HG03108 (cell line): ENCODE results near the gene PRR12.

Experiments used
- ATAC-seq: cut with Tn5 transposase; IDR thresholded peaks from one replicate; pipeline ENCODE4 v1.9.1; 2021; ENCODE audit warnings: moderate library complexity; ENCODE audit not compliant: unreplicated experiment

The PRR12 gene

DNA sequence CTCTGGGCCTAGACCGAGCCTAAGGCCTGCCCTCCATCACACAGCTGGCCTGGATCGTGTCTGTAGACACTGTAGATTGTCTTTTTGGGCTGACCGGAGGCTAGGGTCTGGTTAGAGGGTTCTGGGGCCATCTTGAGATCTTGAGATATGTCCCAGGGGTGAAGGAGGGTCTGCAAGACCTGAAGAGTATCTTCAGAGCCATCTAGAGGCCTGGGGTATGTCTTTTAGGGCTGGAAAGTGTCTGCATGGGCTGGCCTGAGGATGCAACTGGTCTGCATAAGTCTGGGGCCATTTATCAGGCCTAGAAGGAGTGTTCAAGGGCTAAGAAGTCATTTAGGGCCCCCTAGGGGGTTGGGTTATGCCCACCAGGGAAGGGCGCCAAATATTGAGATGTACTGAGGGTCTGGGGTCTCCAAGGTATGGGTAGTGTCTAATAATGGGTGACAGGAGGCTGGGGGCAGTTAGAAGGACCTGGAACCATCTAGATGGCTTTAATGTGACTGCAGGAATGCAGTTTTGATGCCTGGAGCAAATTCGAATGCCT is 51.6 kb downstream of the PRR12 start:
- ATAC-seq: no peak

- no peak for ATAC-seq
These were observed 52.5 kb downstream of the PRR12 start for GRCh38 chr19:49643466-49643865.

DNA sequence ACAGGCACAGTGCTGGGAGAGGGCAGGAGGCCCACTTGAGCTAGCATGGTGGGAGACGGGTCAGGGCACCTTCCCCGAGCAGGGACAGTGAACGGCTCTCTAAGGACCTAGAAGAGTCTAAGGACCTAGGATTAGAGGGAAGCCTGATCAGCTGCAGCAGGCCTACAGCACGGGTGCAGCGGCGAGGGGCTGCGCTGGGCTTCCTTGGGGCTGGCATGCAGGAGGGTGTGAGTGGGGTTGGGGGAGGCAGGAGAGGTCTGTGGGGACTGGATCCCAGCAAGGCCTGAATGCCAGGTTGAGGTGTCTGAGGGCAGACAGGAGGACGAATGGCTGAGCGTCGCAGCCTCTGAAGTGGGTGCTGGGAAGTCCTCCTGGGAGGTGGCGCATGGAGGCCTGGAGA is 54.6 kb downstream of the PRR12 start:
- ATAC-seq: no peak

GRCh38 chr19:49645995-49646394 is 55.0 kb downstream of the PRR12 start:
- ATAC-seq: no peak

DNA sequence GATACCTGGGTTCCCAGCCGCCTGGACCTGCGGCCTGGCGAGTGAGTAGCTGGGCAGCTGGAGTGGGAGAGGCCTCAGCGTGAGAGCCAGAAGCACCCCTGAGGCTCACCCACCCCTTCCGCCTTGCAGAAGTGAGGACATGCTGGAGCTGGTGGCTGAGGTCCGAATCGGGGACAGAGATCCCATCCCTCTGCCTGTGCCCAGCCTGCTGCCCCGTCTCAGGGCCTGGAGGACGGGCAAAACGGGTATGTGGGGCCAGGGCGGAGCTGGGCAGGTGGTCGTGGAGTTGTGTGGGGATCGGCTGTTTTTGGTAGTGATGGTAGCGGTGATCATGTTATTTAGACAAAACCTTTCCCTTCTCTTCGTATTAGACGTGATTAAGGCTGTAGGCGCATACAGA is 55.6 kb downstream of the PRR12 start:
- no peak for ATAC-seq

GRCh38 chr19:49651029-49651819 is 60.2 kb downstream of the PRR12 start:
- ATAC-seq: no peak

DNA sequence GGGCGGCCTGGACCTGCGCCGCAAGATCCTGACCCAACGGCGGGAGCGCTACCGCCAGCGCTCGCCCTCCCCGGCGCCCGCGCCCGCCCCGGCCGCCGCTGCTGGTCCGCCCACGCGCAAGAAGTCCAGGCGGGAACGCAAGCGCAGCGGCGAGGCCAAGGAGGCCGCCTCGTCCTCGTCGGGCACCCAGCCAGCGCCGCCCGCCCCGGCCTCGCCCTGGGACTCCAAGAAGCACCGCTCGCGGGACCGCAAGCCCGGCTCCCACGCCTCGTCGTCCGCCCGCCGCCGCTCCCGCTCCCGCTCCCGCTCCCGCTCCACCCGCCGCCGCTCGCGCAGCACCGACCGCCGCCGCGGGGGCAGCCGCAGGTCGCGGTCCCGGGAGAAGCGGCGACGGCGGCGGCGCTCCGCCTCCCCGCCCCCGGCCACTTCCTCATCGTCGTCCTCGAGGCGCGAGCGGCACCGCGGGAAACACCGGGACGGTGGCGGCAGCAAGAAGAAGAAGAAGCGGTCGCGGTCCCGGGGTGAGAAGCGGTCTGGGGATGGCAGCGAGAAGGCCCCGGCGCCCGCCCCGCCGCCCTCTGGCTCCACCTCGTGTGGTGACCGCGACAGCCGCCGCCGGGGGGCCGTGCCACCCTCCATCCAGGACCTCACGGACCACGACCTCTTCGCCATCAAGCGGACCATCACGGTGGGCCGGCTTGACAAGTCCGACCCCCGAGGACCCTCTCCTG is 61.0 kb downstream of the PRR12 start:
- no peak for ATAC-seq

GRCh38 chr19:49652551-49653465 is 61.8 kb downstream of the PRR12 start:
- ATAC-seq: no peak

DNA sequence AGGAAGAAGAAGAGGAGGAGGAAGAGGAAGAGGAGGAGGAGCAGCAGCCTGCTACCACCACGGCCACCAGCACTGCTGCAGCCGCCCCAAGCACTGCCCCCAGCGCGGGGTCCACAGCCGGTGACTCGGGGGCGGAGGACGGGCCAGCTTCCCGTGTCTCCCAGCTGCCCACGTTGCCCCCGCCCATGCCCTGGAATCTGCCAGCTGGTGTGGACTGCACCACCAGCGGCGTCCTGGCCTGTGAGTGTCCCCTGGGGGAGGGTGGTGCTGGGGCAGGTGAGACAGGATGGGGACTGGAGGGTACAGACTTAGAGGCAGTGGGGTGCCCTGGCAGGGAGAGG is 62.5 kb downstream of the PRR12 start:
- no peak for ATAC-seq

DNA sequence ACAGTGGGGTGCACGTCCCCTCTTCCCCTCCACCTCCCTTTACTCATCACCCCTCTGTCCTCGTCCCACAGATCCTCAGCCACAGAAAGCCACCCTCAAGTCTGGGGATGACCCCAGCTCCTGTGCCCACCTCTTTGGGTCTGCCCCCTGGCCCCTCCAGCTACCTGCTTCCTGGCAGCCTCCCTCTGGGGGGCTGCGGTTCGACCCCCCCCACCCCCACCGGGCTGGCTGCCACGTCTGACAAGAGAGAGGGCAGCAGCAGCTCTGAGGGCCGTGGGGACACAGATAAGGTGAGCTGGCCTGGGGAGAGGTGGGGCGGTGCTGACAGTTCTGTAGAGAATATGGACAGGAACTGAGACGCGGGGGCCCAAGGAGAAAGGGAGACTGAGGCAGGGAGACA is 63.6 kb downstream of the PRR12 start:
- no peak for ATAC-seq

DNA sequence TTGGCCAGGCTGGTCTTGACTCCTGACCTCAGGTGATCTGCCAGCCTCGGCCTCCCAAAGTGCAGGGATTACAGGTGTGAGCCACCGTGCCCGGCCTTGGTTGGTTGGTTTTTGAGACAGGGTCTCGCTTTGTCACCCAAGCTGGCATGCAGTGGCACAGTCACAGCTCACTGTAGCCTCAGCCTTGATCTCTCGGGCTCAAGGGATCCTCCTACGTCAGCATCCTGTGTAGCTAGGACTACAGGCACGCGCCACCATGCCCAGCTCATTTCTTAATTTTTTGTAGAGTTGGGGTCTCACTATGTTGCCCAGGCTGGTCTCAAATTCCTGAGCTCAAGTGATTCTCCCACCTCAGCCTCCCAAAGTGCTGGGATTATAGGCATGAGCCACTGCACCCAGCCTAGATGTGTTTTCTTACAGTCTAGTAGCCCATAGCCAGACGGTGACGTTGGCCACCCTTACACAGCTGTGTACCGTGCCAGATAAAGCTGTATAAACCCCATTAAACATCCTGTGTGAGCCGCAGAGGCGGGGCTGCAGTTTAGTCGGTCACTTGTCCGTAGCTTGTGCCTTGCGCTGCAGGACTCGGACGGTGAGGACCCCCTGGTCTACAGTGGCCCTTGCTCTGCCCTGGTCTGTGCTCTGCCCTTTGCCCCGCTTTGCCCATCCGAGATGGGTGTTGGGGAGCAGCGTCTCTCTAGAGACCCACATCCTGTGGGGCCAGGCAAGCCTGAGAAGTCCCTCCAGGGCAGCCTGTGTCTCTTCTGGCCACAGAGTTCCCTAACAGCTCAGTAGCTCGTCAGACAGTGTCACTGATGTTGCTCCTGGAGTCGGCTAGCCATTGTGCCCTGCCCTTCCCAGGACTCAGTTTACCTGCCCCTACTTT is 64.8 kb downstream of the PRR12 start:
- no peak for ATAC-seq

DNA sequence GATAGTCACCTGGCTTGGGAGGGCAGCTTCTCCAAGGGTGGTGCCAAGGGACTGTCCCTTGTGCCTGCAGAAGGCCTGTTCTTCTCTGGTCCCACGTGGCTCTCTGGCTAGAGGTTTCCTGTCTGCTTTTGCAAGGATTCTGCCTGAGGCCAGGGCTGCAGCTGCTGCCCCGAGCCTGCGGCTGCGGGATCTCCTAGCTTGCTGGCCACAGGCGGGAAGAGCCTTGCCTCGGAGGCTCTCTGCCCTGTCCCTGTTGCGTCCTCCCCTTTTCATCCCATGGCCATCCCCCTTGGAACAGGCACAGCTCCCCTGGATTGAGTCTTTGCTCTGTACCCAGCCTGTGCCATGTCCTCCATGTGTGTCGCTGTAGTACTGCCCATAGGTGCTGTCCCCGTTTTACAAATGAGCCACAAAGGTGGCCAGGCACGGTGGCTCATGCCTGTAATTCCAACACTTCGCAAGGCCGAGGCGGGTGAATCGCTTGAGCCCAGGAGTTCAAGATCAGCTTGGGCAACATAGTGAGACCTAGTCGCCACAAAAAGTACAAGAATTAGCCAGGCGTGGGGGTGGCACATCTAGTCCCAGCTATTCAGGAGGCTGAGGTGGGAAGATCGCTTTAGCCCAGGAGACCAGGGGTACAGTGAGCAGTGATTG is 65.6 kb downstream of the PRR12 start:
- ATAC-seq: no peak

GRCh38 chr19:49657493-49658138 is 66.6 kb downstream of the PRR12 start:
- no peak for ATAC-seq

DNA sequence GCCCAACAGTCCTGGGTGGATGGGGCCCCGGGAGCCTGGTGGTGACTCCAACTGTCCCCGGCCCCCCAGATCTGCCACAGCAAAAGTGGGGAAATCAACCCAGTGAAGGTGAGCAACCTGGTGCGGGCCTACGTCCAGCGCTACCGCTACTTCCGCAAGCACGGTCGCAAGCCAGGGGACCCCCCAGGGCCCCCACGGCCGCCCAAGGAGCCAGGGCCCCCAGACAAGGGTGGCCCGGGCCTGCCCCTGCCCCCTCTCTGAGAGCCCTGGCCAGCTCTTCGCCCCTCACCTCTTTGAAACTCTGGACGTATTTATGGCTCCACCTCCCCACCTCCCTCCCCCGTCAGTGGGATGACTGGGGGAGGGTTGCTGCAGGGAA is 67.1 kb downstream of the PRR12 start:
- ATAC-seq: no peak

DNA sequence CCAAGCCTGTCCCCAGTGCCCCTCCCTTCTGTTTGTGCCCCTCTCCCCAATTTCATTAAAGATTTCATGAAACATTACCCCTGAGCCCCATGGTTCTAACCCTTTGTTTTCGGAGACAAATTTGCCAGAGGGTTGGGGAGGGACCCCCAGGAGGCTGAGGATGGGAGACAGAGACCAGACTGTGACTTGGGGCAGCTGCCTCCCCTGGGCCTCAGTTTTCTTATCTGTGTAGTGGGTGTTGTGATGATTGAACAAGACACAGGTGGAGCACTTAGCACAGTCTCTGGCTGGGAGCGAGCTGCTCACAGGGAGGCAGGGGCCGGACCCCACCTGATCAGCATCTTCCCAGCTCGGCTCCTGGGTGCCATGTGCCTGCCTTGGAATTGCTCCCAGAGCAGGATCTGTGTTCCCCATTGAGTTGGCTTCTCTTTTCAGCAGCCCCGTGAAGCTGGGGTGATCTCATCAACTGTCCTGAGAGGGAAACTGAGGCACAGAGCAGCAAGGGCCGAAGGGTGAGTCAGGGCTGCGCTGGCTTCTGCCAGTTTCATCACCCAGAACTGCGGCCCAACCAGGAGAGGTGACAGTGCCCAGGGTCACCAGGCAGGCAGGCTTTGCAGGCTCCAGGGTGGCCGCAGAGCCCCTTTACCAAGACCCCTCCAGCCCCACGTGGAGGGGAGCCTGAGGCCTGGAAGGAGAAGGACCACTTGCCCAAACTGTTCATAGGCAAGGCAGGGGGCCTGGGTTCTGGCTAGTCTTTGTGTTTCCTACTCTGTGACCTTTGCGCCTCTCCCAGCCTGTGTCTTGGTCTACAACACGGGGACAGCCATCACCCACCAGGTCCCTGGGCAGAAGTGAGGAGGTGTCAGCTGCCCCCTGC is 67.8 kb downstream of the PRR12 start:
- no peak for ATAC-seq

- no peak for ATAC-seq
These were observed 69.5 kb downstream of the PRR12 start for GRCh38 chr19:49660338-49660961.

GRCh38 chr19:49662011-49662410 is 71.0 kb downstream of the PRR12 start:
- ATAC-seq: no peak

- ATAC-seq: no peak
These were observed 72.2 kb downstream of the PRR12 start for GRCh38 chr19:49663224-49663623.
